CD4-positive, alpha-beta T cell (primary cell): ENCODE data around the gene PRR5L. TPM values are rescaled to one million over a fixed set of nuclear protein-coding genes. Genes with fewer than 3 reads are reported as not detected.

ENCODE experiments used
- ATAC-seq: fragments of 200-7000 bp; cut with Tn5 transposase; one replicate; pipeline ENCODE4 v1.10.0; 2022; ENCODE audit warnings: mild to moderate bottlenecking; ENCODE audit not compliant: poor library complexity
- CTCF ChIA-PET: fragments of 350-600 bp; sonication (Branson Sonifier 250); formaldehyde crosslinking; loops from one replicate; lab custom pipeline; 2021; ENCODE audit warnings: antibody characterized with exemption, inconsistent platforms; lab: Charles Lee
- POLR2A ChIA-PET: fragments of 350-600 bp; sonication (Branson Sonifier 250); formaldehyde crosslinking; loops from one replicate; lab custom pipeline; 2021; ENCODE audit warnings: antibody characterized with exemption, inconsistent platforms; lab: Charles Lee
- DNase-seq, 14 experiments: peaks; one replicate each; pipeline ENCODE4 v3.0.0-alpha.2; 2013 to 2020; ENCODE audit warnings: mixed read lengths in 2 of 14
- H3K27ac ChIP-seq, 2 donors: one replicate each; pipeline versions ENCODE4 v1.5.1 to v1.7.0; 2013; ENCODE audit warnings: low read length in 2 of 2, low read depth in 1 of 2, mild to moderate bottlenecking in 1 of 2
- H3K27me3 ChIP-seq, 2 experiments: 1 replicate in 1 of 2; 2 replicates in 1 of 2; pipeline versions ENCODE4 v1.6.1 to v1.7.0; 2013; ENCODE audit warnings: low read length in 2 of 2, control low read depth in 1 of 2, mild to moderate bottlenecking in 1 of 2, moderate library complexity in 1 of 2; ENCODE audit not compliant: insufficient read depth in 2 of 2, control insufficient read depth in 1 of 2
- H3K36me3 ChIP-seq: one replicate; pipeline ENCODE4 v1.6.1; 2013; ENCODE audit warnings: low read length, control low read depth; ENCODE audit not compliant: insufficient read depth
- H3K4me1 ChIP-seq: one replicate; pipeline ENCODE4 v1.6.1; 2013; ENCODE audit warnings: low read length, control low read depth; ENCODE audit not compliant: insufficient read depth
- H3K4me3 ChIP-seq: one replicate; pipeline ENCODE4 v1.5.1; 2013; ENCODE audit warnings: mild to moderate bottlenecking, low read length, moderate library complexity
- H3K9me3 ChIP-seq, 2 experiments: 1 replicate in 1 of 2; 2 replicates in 1 of 2; pipeline versions ENCODE4 v1.6.1 to v1.7.0; 2013; ENCODE audit warnings: low read length in 2 of 2, mild to moderate bottlenecking in 2 of 2, control low read depth in 1 of 2, moderate library complexity in 1 of 2; ENCODE audit not compliant: control insufficient read depth in 1 of 2, insufficient read depth in 1 of 2
- H3K27ac Mint-ChIP-seq: one replicate; pipeline ENCODE4 v1.8.0; 2020; ENCODE audit warnings: mixed read lengths
- H3K27me3 Mint-ChIP-seq: one replicate; pipeline ENCODE4 v1.8.0; 2021; ENCODE audit warnings: mixed read lengths
- H3K36me3 Mint-ChIP-seq: one replicate; pipeline ENCODE4 v1.8.0; 2021; ENCODE audit warnings: low read depth, mixed read lengths
- H3K4me1 Mint-ChIP-seq: one replicate; pipeline ENCODE4 v1.8.0; 2021; ENCODE audit warnings: low read depth, mixed read lengths
- H3K4me3 Mint-ChIP-seq: one replicate; pipeline ENCODE4 v1.8.0; 2020; ENCODE audit warnings: mild to moderate bottlenecking, mixed read lengths
- H3K9me3 Mint-ChIP-seq: one replicate; pipeline ENCODE4 v1.8.0; 2020; ENCODE audit warnings: mixed read lengths
- CTCF ChIP-seq: fragments of 200-600 bp; IDR thresholded peaks from one replicate; pipeline ENCODE4 v1.8.0; 2022; ENCODE audit warnings: antibody characterized with exemption, mild to moderate bottlenecking
- intact Hi-C, 2 experiments: fragments of 100-400 bp; cut with DNase I in 1 of 2; cut with micrococcal nuclease in 1 of 2; formaldehyde crosslinking; loops; one replicate each; pipeline versions ENCODE4 v1.15.1 to v1.9.0; 2023 to 2025; cut with DNase I, micrococcal nuclease
- total RNA-seq, 174 experiments: library from RNA in 2 of 174; stranded (reverse) in 2 of 174; gene quantifications; one replicate each; pipeline ENCODE4 v1.2.3 and lab custom pipeline; 2021 to 2026

The PRR5L gene
- total RNA-seq, 2 experiments from 2014 or later, result 5.4 to 7.6 TPM

DNA sequence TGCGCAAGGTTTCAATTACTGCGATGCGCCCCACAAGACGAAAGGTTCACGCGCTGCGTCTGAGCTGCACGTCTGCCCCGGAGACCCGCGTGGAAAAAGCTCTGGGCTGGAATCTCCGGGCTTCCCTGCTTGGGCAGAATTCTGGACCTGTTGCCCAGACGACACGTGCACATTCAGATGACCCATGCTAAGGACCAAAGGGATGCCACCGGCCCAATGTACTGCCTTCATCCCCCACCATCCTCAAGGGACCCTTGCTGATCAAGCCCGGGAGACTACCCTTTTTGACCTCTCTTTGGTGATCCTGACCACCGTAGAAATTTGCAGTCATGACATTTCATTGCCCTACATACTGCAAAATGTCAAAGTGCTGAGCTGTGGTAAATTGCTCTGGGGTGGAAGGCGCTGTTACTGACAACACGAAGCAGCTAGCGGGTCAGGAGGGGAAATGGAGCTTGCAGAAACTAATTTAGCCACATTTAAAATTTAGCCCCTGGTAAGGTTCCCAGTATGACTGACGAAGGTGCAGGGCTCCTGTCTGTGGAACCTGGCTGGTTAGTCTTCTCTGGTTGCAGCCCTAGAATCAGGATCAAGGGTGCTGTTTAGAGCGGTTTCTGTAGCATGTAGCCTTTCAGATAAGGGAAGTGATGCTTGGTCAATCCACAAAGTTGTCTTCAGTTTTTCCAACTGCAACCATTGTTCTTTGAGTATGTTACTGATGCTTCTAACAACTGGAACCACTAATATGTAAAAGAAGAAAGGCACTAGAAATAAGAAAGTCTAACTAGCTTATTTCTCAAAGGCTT is 81.9 kb downstream of the PRR5L start:
- peak overlapping the region in 1 of 2 donors; percentile 46 for H3K27ac ChIP-seq
- H3K9me3 ChIP-seq, result peaks cover 0 to 4% of the 10 kb centered on the region in 2 experiments
- H3K27me3 ChIP-seq, result peaks cover 7 to 28% of the 10 kb centered on the region in 2 experiments
- peak in 2 of 14 experiments; percentile 25 to 29 for DNase-seq
- Mint-ChIP-seq H3K4me3 (peak overlapping the region; percentile 86), H3K27ac (peak overlapping the region; percentile 86), H3K27me3 (peaks cover 55% of the 10 kb centered on the region), H3K9me3 (no peaks in the 10 kb centered on the region), H3K36me3 (no peaks in the 10 kb centered on the region), H3K4me1 (peaks cover 39% of the 10 kb centered on the region)
- intact Hi-C loops, result no loop called here
- CTCF ChIA-PET, result interaction anchor here (0.9 to 3.5 kb wide), 6 partner anchors 7 to 85 kb away, joined by 3 to 20 read pairs (median 8); no protein-coding TSS in a partner anchor
- peak; percentile 28 for ATAC-seq
- TF ChIP-seq CTCF, result no peak
- H3K4me3 ChIP-seq, result peak overlapping the region; percentile 78
- peaks cover 9% of the 10 kb centered on the region for H3K36me3 ChIP-seq
- POLR2A ChIA-PET, result interaction anchor here (1.0 to 3.7 kb wide), 4 partner anchors 14 to 74 kb away, joined by 3 to 18 read pairs (median 6); no protein-coding TSS in a partner anchor
- peaks cover 46% of the 10 kb centered on the region for H3K4me1 ChIP-seq

DNA sequence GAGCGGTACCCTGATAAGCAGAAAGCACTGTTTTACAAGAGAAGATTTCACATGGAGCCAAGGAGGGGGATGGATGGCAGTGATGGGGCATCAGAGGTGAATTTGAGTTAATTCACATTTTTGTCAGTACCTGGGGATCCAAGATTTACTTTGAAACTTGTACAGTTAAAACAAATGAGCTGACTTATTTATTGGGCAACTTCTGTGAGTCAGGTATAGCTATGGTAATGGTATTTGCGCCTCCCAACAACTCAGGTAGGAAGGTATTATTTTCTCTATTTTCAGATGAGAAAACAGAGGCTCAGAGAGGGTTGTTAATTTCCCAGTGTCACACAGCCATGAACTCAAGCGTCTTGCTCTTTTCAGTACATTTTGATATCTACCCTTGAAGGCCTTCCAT is 83.6 kb downstream of the PRR5L start:
- H3K27me3 ChIP-seq, result peaks cover 7 to 28% of the 10 kb centered on the region in 2 experiments
- ChIA-PET CTCF (interaction anchor here (1.2 kb wide), 1 partner anchor 27 kb away, joined by 3 read pairs; no protein-coding TSS in a partner anchor), POLR2A (interaction anchor here (2.2 kb wide), 1 partner anchor 16 kb away, joined by 9 read pairs; no protein-coding TSS in a partner anchor)
- peak overlapping the region; percentile 61 for H3K4me3 Mint-ChIP-seq
- peaks cover 39% of the 10 kb centered on the region for H3K4me1 Mint-ChIP-seq
- peak overlapping the region; percentile 78 for H3K4me3 ChIP-seq
- peaks cover 43% of the 10 kb centered on the region for H3K27me3 Mint-ChIP-seq
- H3K36me3 Mint-ChIP-seq, result no peaks in the 10 kb centered on the region
- H3K27ac Mint-ChIP-seq, result peak overlapping the region; percentile 2
- DNase-seq (no peak), ATAC-seq (no peak)
- H3K36me3 ChIP-seq, result peaks cover 9% of the 10 kb centered on the region
- H3K9me3 Mint-ChIP-seq, result no peaks in the 10 kb centered on the region
- intact Hi-C loops, result no loop called here
- H3K27ac ChIP-seq, result no peak overlapping the region
- H3K9me3 ChIP-seq, result peaks cover 0 to 4% of the 10 kb centered on the region in 2 experiments
- TF ChIP-seq CTCF, result no peak
- peaks cover 46% of the 10 kb centered on the region for H3K4me1 ChIP-seq

- peaks cover 9% of the 10 kb centered on the region for H3K36me3 ChIP-seq
- ChIA-PET CTCF (interaction anchor here (0.8 to 1.3 kb wide), 3 partner anchors 13 to 51 kb away, joined by 3 to 9 read pairs (median 3); no protein-coding TSS in a partner anchor), POLR2A (interaction anchor here (0.8 to 1.7 kb wide), 5 partner anchors 17 to 40 kb away, joined by 3 to 6 read pairs (median 3); no protein-coding TSS in a partner anchor)
- ATAC-seq, result no peak
- H3K4me3 ChIP-seq, result peak overlapping the region; percentile 78
- H3K27me3 ChIP-seq, result peaks cover 7 to 28% of the 10 kb centered on the region in 2 experiments
- Mint-ChIP-seq H3K4me1 (peaks cover 42% of the 10 kb centered on the region), H3K27ac (peak overlapping the region; percentile 2), H3K36me3 (no peaks in the 10 kb centered on the region), H3K27me3 (peaks cover 39% of the 10 kb centered on the region), H3K9me3 (no peaks in the 10 kb centered on the region), H3K4me3 (peak overlapping the region; percentile 61)
- intact Hi-C loops, result no loop called here
- no peak for DNase-seq
- TF ChIP-seq CTCF, result no peak
- H3K9me3 ChIP-seq, result peaks cover 0 to 4% of the 10 kb centered on the region in 2 experiments
- no peak overlapping the region for H3K27ac ChIP-seq
- peaks cover 49% of the 10 kb centered on the region for H3K4me1 ChIP-seq
These were observed 84.4 kb downstream of the PRR5L start for GRCh38 chr11:36380296-36381014.
